Measurements from ENCODE around the gene KIF26B. TPM values are rescaled to one million over a fixed set of nuclear protein-coding genes. Genes with fewer than 3 reads are reported as not detected.

The KIF26B gene
- total RNA-seq, 1 experiment from 2014 or later, result 0.04 TPM

- intact Hi-C loops (cut with micrococcal nuclease), result no loop called here
- Histone ChIP-seq H3K9ac (ENCODE audit: low read length) (no peak overlapping the region), H3K27ac (ENCODE audit: low read length) (no peak overlapping the region), H3K36me3 (ENCODE audit: low read depth, low read length) (no peaks in the 10 kb centered on the region), H3K4me1 (ENCODE audit: insufficient read depth, low read length) (no peaks in the 10 kb centered on the region), H4K20me1 (ENCODE audit: low read length) (no peaks in the 10 kb centered on the region), H3K9me3 (ENCODE audit: low read length) (no peaks in the 10 kb centered on the region), H2AFZ (ENCODE audit: low read length) (no peak overlapping the region), H3K4me2 (ENCODE audit: low read length) (no peak overlapping the region), H3K9me2 (replicated peaks; ENCODE audit: low read length) (no peaks in the 10 kb centered on the region), H3K4me3 (ENCODE audit: low read length) (no peak overlapping the region), H3K27me3 (ENCODE audit: low read length) (peaks cover 61% of the 10 kb centered on the region), H3K79me2 (ENCODE audit: low read length) (no peaks in the 10 kb centered on the region), H3F3A (ENCODE audit: low read length, unreplicated experiment) (no peaks in the 10 kb centered on the region)
- DNase-seq (no peak), ATAC-seq (no peak)
- ChIA-PET POLR2A (ENCODE audit: unreplicated experiment) (no interaction called here), CTCF (no interaction called here)
- BruUV-seq (replicated peaks), result no TSS peak
- TF ChIP-seq EZH2 (IDR thresholded peaks at IDR 0.05; ENCODE audit: low read length, unreplicated experiment) (no peak), CTCF (conservative IDR thresholded peaks at IDR 0.05; ENCODE audit: low read depth, low read length) (no peak), EZH2phosphoT487 (IDR thresholded peaks at IDR 0.05; ENCODE audit: borderline replicate concordance, low read length) (no peak)
Observed at GRCh38 chr1:245247801-245248200, 93.0 kb downstream of the KIF26B start.

- Histone ChIP-seq H3K4me1 (ENCODE audit: insufficient read depth, low read length) (no peaks in the 10 kb centered on the region), H2AFZ (ENCODE audit: low read length) (no peak overlapping the region), H3F3A (ENCODE audit: low read length, unreplicated experiment) (no peaks in the 10 kb centered on the region), H3K36me3 (ENCODE audit: low read depth, low read length) (no peaks in the 10 kb centered on the region), H3K4me2 (ENCODE audit: low read length) (no peak overlapping the region), H3K27me3 (ENCODE audit: low read length) (peaks cover 56% of the 10 kb centered on the region), H3K9ac (ENCODE audit: low read length) (no peak overlapping the region), H3K9me3 (ENCODE audit: low read length) (no peaks in the 10 kb centered on the region), H3K79me2 (ENCODE audit: low read length) (no peaks in the 10 kb centered on the region), H3K4me3 (ENCODE audit: low read length) (no peak overlapping the region), H4K20me1 (ENCODE audit: low read length) (no peaks in the 10 kb centered on the region), H3K9me2 (replicated peaks; ENCODE audit: low read length) (no peaks in the 10 kb centered on the region), H3K27ac (ENCODE audit: low read length) (no peak overlapping the region)
- no TSS peak for BruUV-seq (replicated peaks)
- CTCF ChIA-PET, result no interaction called here
- intact Hi-C loops (cut with micrococcal nuclease), result no loop called here
- POLR2A ChIA-PET (ENCODE audit: unreplicated experiment), result no interaction called here
- TF ChIP-seq EZH2 (IDR thresholded peaks at IDR 0.05; ENCODE audit: low read length, unreplicated experiment), result no peak
- no peak for TF ChIP-seq CTCF (conservative IDR thresholded peaks at IDR 0.05; ENCODE audit: low read depth, low read length)
- no peak for TF ChIP-seq EZH2phosphoT487 (IDR thresholded peaks at IDR 0.05; ENCODE audit: borderline replicate concordance, low read length)
- no peak for ATAC-seq
- DNase-seq, result no peak
Observed at GRCh38 chr1:245248231-245248731, 93.5 kb downstream of the KIF26B start.

GRCh38 chr1:245255783-245256182 lies 101.0 kb downstream of the KIF26B start:
- no TSS peak for BruUV-seq (replicated peaks)
- POLR2A ChIA-PET (ENCODE audit: unreplicated experiment), result no interaction called here
- no peaks in the 10 kb centered on the region for H3K9me2 ChIP-seq (replicated peaks; ENCODE audit: low read length)
- CTCF ChIA-PET, result no interaction called here
- H2AFZ ChIP-seq (ENCODE audit: low read length), result no peak overlapping the region
- H3K27ac ChIP-seq (ENCODE audit: low read length), result no peak overlapping the region
- TF ChIP-seq CTCF (conservative IDR thresholded peaks at IDR 0.05; ENCODE audit: low read depth, low read length) (no peak), EZH2 (IDR thresholded peaks at IDR 0.05; ENCODE audit: low read length, unreplicated experiment) (no peak), EZH2phosphoT487 (IDR thresholded peaks at IDR 0.05; ENCODE audit: borderline replicate concordance, low read length) (no peak)
- no peak for ATAC-seq
- H3K9ac ChIP-seq (ENCODE audit: low read length), result no peak overlapping the region
- H3K4me1 ChIP-seq (ENCODE audit: insufficient read depth, low read length), result peaks cover 12% of the 10 kb centered on the region
- no peaks in the 10 kb centered on the region for H3K9me3 ChIP-seq (ENCODE audit: low read length)
- intact Hi-C loops (cut with micrococcal nuclease), result no loop called here
- H3K4me2 ChIP-seq (ENCODE audit: low read length), result no peak overlapping the region
- H3K79me2 ChIP-seq (ENCODE audit: low read length), result no peaks in the 10 kb centered on the region
- DNase-seq, result no peak
- H3K4me3 ChIP-seq (ENCODE audit: low read length), result no peak overlapping the region
- no peaks in the 10 kb centered on the region for H3F3A ChIP-seq (ENCODE audit: low read length, unreplicated experiment)
- peaks cover 48% of the 10 kb centered on the region for H3K27me3 ChIP-seq (ENCODE audit: low read length)
- no peaks in the 10 kb centered on the region for H4K20me1 ChIP-seq (ENCODE audit: low read length)
- no peaks in the 10 kb centered on the region for H3K36me3 ChIP-seq (ENCODE audit: low read depth, low read length)
